GM21390 (cell line): Measurements from ENCODE around the gene CACNA2D3.

Source experiments
- ATAC-seq: cut with Tn5 transposase; IDR thresholded peaks from one replicate; pipeline ENCODE4 v1.9.1; 2021; ENCODE audit not compliant: unreplicated experiment

CACNA2D3 gene

GRCh38 chr3:55014081-55014480 lies 891.7 kb downstream of the CACNA2D3 start:
- ATAC-seq, result no peak

- no peak for ATAC-seq
Measured at GRCh38 chr3:55014906-55015305, 892.6 kb downstream of the CACNA2D3 start.

- ATAC-seq, result no peak
Measured at GRCh38 chr3:55017876-55018275, 895.5 kb downstream of the CACNA2D3 start.

GRCh38 chr3:55030938-55031337 lies 908.6 kb downstream of the CACNA2D3 start:
- no peak for ATAC-seq

- ATAC-seq, result no peak
Measured at GRCh38 chr3:55036883-55037577, 914.7 kb downstream of the CACNA2D3 start.

GRCh38 chr3:55042591-55042990 lies 920.2 kb downstream of the CACNA2D3 start:
- ATAC-seq, result no peak

- no peak for ATAC-seq
Measured at GRCh38 chr3:55044486-55044885, 922.1 kb downstream of the CACNA2D3 start.

GRCh38 chr3:55059027-55059629 lies 936.8 kb downstream of the CACNA2D3 start:
- no peak for ATAC-seq

GRCh38 chr3:55060896-55061719 lies 938.8 kb downstream of the CACNA2D3 start:
- no peak for ATAC-seq

- no peak for ATAC-seq
Measured at GRCh38 chr3:55061720-55062034, 939.3 kb downstream of the CACNA2D3 start.

GRCh38 chr3:55064164-55064563 lies 941.8 kb downstream of the CACNA2D3 start:
- ATAC-seq, result no peak

- no peak for ATAC-seq
Measured at GRCh38 chr3:55065331-55065730, 943.0 kb downstream of the CACNA2D3 start.

GRCh38 chr3:55066551-55067047 lies 944.2 kb downstream of the CACNA2D3 start:
- ATAC-seq, result no peak

- ATAC-seq, result no peak
Measured at GRCh38 chr3:55069950-55070349, 947.6 kb downstream of the CACNA2D3 start.

- ATAC-seq, result no peak
Measured at GRCh38 chr3:55074796-55075195, 952.4 kb downstream of the CACNA2D3 start.

- ATAC-seq, result no peak
Measured at GRCh38 chr3:55075846-55076245, 953.5 kb downstream of the CACNA2D3 start.

GRCh38 chr3:55077726-55078125 lies 955.4 kb downstream of the CACNA2D3 start:
- ATAC-seq, result no peak

- no peak for ATAC-seq
Measured at GRCh38 chr3:55078876-55079275, 956.5 kb downstream of the CACNA2D3 start.

GRCh38 chr3:55085231-55085630 lies 962.9 kb downstream of the CACNA2D3 start:
- no peak for ATAC-seq

GRCh38 chr3:55089211-55089610 lies 966.9 kb downstream of the CACNA2D3 start:
- ATAC-seq, result no peak

- no peak for ATAC-seq
Measured at GRCh38 chr3:55090291-55090690, 967.9 kb downstream of the CACNA2D3 start.

- ATAC-seq, result no peak
Measured at GRCh38 chr3:55090746-55091145, 968.4 kb downstream of the CACNA2D3 start.
